K562 (cell line): ENCODE results near the gene IARS1. TPM values are rescaled to one million over a fixed set of nuclear protein-coding genes. Genes with fewer than 3 reads are reported as not detected.

ENCODE experiments used
- ASH1L ChIP-seq: fragments of 450-650 bp; IDR thresholded peaks from 2 replicates; pipeline ENCODE4 v1.6.1; 2018; ENCODE audit warnings: borderline replicate concordance, mild to moderate bottlenecking, low read depth; ENCODE audit not compliant: partially characterized antibody
- CBX2 ChIP-seq: fragments of 200-600 bp; sonication (generic); IDR thresholded peaks from one replicate; pipeline ENCODE4 v1.6.1; 2012; ENCODE audit warnings: mild to moderate bottlenecking, low read length, inconsistent platforms; ENCODE audit not compliant: insufficient read depth, poor library complexity, severe bottlenecking
- HIVEP1 ChIP-seq: fragments of 250-450 bp; sonication (Bioruptor Pico); IDR thresholded peaks from 2 replicates; pipeline ENCODE4 v1.4.0; 2020; ENCODE audit warnings: mild to moderate bottlenecking
- KLF10 ChIP-seq: fragments of 250-450 bp; sonication (Bioruptor Pico); IDR thresholded peaks from 2 replicates; pipeline ENCODE4 v1.6.1; 2021; ENCODE audit warnings: matching md5 sums
- MCM7 ChIP-seq, 2 experiments: fragments of 450-650 bp; IDR thresholded peaks; 2 replicates each; pipeline ENCODE4 v1.6.1; 2016 to 2018
- RCOR1 ChIP-seq, 2 experiments: IDR thresholded peaks; 2 replicates each; pipeline ENCODE4 v1.6.1; 2012; ENCODE audit warnings: low read depth in 2 of 2, low read length in 2 of 2, borderline replicate concordance in 1 of 2, improper control_type of control experiment in 1 of 2
- XRCC5 ChIP-seq: fragments of 200-400 bp; formaldehyde crosslinking; IDR thresholded peaks from 2 replicates; pipeline ENCODE4 v1.6.1; 2017; ENCODE audit warnings: low read depth, mild to moderate bottlenecking, low read length
- ZBTB11 ChIP-seq, 3 experiments: fragments of 200-800 bp in 1 of 3; fragments of 250-450 bp in 1 of 3; fragments of 450-650 bp in 1 of 3; sonication (Bioruptor Pico) in 1 of 3; sonication (Bioruptor generic) in 1 of 3; formaldehyde crosslinking in 1 of 3; IDR thresholded peaks; 2 replicates each; pipeline versions ENCODE4 v1.6.1 to v1.8.0; 2016 to 2022; ENCODE audit warnings: mild to moderate bottlenecking in 2 of 3, missing genetic modification characterization in 2 of 3, missing compliant biosample characterization in 1 of 3, moderate library complexity in 1 of 3
- ZBTB5 ChIP-seq: fragments of 450-650 bp; IDR thresholded peaks from 2 replicates; pipeline ENCODE4 v1.6.1; 2017; ENCODE audit warnings: antibody characterized with exemption
- ZNF12 ChIP-seq: sonication (generic); formaldehyde crosslinking; IDR thresholded peaks from 2 replicates; pipeline ENCODE4 v1.4.0; 2020; ENCODE audit warnings: mild to moderate bottlenecking, missing genetic modification reagents
- ZNF165 ChIP-seq: fragments of 250-450 bp; sonication (Bioruptor Pico); IDR thresholded peaks from 2 replicates; pipeline ENCODE4 v1.4.0; 2020; ENCODE audit warnings: borderline replicate concordance
- polyA plus RNA-seq, 8 experiments: library from polyadenylated mRNA; depleted of rRNA in 4 of 8; stranded (reverse) in 5 of 8; unstranded in 3 of 8; fragments of >200 nt; fragmentation: Nextera tagmentation in 2 of 8; fragmentation: Illumina TruSeq in 1 of 8; extraction: Ambion mirVana in 2 of 8; extraction: Trizol in 1 of 8; gene quantifications; 2 replicates each; pipeline versions ENCODE4 v1.2.1 to v1.2.3, GENCODE V29; 2011 to 2014; ENCODE audit warnings: inconsistent platforms in 1 of 8, missing spikeins in 1 of 8
- total RNA-seq, 7 experiments: library from RNA; depleted of rRNA in 6 of 7; stranded (reverse); fragments of >200 nt in 6 of 7; fragmentation: Illumina TruSeq in 2 of 7; extraction: Trizol in 2 of 7; gene quantifications; 2 replicates each; pipeline versions ENCODE4 v1.2.1 to v1.2.3, GENCODE V29; 2011 to 2021; ENCODE audit warnings: low replicate concordance in 1 of 7
- TF ChIP-seq, protein P1 (sequence below): fragments of 450-650 bp; IDR thresholded peaks from 2 replicates; pipeline ENCODE4 v1.6.1; 2017; ENCODE audit warnings: antibody characterized with exemption, mild to moderate bottlenecking

Gene IARS1
- total and polyA plus RNA-seq, 9 of the 15 experiments (the other 6 are each of a cell fraction or from before 2014, with no cell fraction given): 119 to 371 (median 234) TPM

DNA sequence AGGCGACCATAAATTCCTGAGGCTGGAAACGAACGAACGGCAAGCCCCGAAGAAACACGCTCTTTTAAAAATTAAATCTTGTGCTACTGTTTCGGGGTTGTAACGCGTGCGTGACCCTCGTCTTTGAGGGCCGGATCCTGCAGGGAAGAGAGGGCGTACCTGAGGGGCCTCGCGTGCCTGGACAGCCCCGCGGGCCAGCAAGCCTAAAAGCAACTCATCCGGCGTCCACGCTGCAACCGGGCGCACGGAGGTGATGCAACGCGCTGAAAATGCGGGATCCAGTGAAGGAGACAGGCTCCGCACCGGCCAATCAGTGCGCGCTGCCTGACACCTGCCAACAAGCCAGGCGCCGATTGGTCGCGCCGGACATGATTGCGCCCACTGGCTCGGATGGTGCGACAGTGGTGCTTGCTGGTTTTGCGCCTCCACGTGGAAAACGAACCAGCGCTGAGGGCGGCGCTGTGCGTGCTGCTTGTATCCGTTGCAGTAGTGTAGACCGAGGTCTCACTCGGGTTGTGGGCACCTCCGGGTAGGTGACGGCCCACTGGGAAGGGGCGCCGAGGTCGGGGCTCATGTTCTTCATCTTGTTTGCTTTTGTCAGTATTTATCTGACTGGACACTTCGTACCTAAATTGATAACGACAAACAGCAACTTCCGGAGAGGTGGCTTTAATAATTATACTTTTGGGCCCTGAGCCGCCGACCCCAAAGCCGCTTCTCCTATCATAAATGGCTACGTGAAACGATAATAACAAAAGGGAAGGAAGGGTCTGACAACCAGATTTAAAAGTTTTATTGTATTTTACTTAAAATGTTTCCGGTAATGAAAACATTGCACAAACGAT lies at the start of gene IARS1 (continued):
- TF ChIP-seq KLF10 (CRISPR knock-in tag) (no peak), ASH1L (peak; percentile 93), HIVEP1 (CRISPR knock-in tag) (no peak), ZNF12 (CRISPR knock-in tag) (0 out of 2 replicates have a peak, but pooled peaks have one; percentile 19), MCM7 (IDR thresholded peaks at IDR 0.05) (no peak), ZNF165 (CRISPR knock-in tag) (no peak), XRCC5 (0 out of 2 replicates have a peak, but pooled peaks have one; percentile 23), ZBTB11 (CRISPR knock-in tag; IDR thresholded peaks at IDR 0.05) (0 out of 6 replicates have a peak, but pooled peaks of 1 of the 3 experiments have one; percentile 48), CBX2 (no peak), ZBTB5 (no peak), RCOR1 (IDR thresholded peaks at IDR 0.05; ENCODE audit: borderline replicate concordance in 1 of 2, low read depth in 2 of 2, low read length in 2 of 2) (peak in 1 of 2 experiments; percentile 55; a peak in 1 of 4 replicates)
- TF ChIP-seq, protein P1, sequence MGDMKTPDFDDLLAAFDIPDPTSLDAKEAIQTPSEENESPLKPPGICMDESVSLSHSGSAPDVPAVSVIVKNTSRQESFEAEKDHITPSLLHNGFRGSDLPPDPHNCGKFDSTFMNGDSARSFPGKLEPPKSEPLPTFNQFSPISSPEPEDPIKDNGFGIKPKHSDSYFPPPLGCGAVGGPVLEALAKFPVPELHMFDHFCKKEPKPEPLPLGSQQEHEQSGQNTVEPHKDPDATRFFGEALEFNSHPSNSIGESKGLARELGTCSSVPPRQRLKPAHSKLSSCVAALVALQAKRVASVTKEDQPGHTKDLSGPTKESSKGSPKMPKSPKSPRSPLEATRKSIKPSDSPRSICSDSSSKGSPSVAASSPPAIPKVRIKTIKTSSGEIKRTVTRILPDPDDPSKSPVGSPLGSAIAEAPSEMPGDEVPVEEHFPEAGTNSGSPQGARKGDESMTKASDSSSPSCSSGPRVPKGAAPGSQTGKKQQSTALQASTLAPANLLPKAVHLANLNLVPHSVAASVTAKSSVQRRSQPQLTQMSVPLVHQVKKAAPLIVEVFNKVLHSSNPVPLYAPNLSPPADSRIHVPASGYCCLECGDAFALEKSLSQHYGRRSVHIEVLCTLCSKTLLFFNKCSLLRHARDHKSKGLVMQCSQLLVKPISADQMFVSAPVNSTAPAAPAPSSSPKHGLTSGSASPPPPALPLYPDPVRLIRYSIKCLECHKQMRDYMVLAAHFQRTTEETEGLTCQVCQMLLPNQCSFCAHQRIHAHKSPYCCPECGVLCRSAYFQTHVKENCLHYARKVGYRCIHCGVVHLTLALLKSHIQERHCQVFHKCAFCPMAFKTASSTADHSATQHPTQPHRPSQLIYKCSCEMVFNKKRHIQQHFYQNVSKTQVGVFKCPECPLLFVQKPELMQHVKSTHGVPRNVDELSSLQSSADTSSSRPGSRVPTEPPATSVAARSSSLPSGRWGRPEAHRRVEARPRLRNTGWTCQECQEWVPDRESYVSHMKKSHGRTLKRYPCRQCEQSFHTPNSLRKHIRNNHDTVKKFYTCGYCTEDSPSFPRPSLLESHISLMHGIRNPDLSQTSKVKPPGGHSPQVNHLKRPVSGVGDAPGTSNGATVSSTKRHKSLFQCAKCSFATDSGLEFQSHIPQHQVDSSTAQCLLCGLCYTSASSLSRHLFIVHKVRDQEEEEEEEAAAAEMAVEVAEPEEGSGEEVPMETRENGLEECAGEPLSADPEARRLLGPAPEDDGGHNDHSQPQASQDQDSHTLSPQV: peak; percentile 74
